GM12874 (cell line): ENCODE measurements around the gene SLC25A33.

ENCODE experiments used
- CTCF ChIP-seq: IDR thresholded peaks from 2 replicates; pipeline ENCODE4 v1.5.1; 2011; ENCODE audit warnings: low read depth, mild to moderate bottlenecking, control low read depth, low read length, moderate library complexity; ENCODE audit not compliant: insufficient read depth

SLC25A33 gene

GRCh38 chr1:9628541-9629444 lies 89.5 kb downstream of the SLC25A33 start:
- TF ChIP-seq CTCF: no peak

DNA sequence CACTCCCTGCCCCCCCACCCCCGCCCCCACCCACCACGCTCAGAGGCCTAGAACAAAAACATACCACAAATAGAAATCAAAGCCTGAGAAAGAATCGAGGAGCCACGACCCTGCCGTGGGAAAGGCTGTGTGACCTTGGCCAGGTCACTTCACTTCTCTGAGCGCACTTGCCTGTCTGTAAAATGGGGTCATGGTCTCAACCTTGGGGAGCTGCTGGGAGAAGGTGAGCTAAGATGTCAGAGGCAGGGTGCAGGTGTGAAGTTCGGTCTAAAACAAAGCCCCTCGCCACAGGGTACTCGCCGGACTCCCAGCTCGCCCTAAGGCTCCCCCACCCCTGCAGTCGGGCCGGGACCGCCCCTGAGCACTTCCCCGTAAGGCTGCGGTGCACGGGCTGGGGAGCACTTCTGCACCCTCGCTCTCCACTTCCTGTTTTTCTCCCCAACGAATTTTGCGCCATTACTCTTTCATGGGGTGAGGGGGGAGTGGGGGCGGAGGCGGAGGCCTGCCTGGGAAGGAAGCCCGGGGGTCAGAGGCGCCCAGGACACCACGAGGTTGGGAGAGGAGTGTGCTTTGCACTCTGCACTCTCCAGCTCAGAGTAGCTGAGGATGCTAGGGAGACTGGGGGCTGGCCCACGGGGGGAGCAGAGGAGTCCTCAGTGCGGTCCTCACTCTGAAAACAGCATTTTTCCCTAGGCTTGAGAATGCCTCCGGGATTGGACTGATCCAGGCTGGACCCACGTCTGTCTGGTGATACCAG lies 90.4 kb downstream of the SLC25A33 start:
- no peak for TF ChIP-seq CTCF

- no peak for TF ChIP-seq CTCF
Observed at GRCh38 chr1:9630331-9631111, 91.3 kb downstream of the SLC25A33 start.

- TF ChIP-seq CTCF: no peak
Observed at GRCh38 chr1:9631613-9632012, 92.3 kb downstream of the SLC25A33 start.

- TF ChIP-seq CTCF: no peak
Observed at GRCh38 chr1:9633493-9633892, 94.2 kb downstream of the SLC25A33 start.

GRCh38 chr1:9634582-9634981 lies 95.3 kb downstream of the SLC25A33 start:
- TF ChIP-seq CTCF: no peak
